Epithelial cell of esophagus (primary cell): ENCODE results near the gene NPAT.
"Not testable (repeated sequence)": the region's sequence is repeated elsewhere in the genome, so short reads cannot be mapped to it uniquely, and the experiment has no call there.

Experiments used
- DNase-seq: peaks from one replicate; pipeline ENCODE4 v3.0.0; 2010; ENCODE audit warnings: low read depth
- H3K4me3 ChIP-seq: 2 replicates; pipeline ENCODE4 v1.5.1; 2011; ENCODE audit warnings: mild to moderate bottlenecking, low read length, control low read depth
- TF ChIP-seq, protein P1 (sequence below): IDR thresholded peaks from 2 replicates; pipeline ENCODE4 v1.5.1; 2011; ENCODE audit warnings: low read depth, mild to moderate bottlenecking, low read length, control low read depth, inconsistent platforms; ENCODE audit not compliant: insufficient read depth; ENCODE audit errors: missing control alignments

NPAT gene

DNA sequence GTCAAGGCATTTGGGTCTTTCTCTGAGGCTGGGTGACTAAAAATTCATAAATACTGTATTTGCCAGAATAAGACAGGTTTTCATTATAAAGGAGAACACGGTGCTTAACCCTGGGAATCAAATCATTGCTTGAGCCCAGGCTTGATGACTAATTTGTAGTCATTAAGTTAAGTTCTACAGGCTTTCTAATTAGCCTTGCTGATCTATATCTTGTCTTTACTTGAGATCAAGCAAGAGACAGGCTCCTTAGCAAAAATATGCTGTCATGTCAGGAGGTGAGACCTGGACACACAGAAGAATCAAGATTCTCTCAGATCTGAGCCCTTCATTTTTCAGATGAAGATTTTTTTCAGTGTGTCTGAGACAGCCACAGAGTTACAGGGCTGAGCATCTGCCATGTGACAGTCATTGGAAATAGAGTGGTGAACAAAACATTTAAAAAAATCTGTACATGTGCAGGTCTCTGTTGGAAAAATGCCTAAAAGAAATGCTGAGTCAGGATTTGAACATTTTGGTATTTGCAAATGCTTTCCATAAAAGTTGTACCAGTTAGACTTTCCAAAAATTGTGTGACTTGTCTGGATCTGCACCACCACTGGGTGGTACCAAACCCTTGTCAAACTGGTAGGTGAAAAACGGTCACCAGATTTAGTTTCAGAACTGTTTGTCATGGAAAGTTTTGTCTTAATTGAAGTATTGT lies 86.4 kb downstream of the NPAT start:
- peak; percentile 42 for DNase-seq
- TF ChIP-seq, protein P1, sequence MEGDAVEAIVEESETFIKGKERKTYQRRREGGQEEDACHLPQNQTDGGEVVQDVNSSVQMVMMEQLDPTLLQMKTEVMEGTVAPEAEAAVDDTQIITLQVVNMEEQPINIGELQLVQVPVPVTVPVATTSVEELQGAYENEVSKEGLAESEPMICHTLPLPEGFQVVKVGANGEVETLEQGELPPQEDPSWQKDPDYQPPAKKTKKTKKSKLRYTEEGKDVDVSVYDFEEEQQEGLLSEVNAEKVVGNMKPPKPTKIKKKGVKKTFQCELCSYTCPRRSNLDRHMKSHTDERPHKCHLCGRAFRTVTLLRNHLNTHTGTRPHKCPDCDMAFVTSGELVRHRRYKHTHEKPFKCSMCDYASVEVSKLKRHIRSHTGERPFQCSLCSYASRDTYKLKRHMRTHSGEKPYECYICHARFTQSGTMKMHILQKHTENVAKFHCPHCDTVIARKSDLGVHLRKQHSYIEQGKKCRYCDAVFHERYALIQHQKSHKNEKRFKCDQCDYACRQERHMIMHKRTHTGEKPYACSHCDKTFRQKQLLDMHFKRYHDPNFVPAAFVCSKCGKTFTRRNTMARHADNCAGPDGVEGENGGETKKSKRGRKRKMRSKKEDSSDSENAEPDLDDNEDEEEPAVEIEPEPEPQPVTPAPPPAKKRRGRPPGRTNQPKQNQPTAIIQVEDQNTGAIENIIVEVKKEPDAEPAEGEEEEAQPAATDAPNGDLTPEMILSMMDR = peak; percentile 48
- H3K4me3 ChIP-seq = no peak overlapping the region

DNA sequence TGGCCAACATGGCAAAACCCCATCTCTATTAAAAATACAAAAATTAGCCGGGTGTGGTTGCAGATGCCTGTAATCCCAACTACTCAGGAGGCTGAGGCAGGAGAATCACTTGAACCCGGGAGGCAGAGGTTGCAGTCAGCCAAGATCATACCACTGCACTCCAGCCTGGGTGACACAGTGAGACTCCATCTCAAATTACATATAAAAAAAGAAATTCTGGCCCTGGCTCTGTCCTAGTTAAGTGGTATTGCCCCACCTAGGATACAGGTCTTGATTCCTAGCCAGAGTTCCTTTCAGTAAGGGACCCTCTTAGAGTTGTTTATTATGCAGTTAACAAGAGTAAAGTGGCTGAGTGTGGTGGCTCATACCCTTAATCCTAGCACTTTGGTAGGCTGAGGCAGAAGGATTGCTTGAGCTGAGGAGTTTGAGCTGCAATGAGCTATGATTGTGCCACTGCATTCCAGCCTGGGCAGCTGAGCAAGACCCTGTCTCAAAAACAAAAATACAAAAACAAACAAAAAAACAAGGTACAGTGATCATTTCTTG lies 89.4 kb downstream of the NPAT start:
- H3K4me3 ChIP-seq, DNase-seq: not testable (repeated sequence)

DNA sequence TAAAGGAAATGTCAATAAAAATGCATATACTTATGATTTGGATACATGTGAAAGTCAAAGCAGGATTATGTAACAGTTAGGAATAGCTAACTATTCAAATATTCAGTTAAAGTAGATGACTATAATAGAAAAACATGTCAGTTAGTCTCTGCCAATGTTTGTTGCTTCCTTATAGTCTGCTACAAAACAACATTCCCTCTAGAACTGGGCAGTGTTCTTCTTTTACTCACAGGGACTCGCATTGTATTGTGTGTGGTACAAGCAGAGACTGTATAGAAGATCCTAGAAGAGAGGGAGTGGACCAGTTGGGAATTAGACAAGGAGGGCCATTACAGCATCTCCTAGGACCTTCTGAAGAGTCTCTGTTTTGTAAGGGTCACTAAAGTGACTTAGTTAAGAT lies 90.4 kb downstream of the NPAT start:
- no peak overlapping the region for H3K4me3 ChIP-seq
- DNase-seq = peak; percentile 8
- TF ChIP-seq, protein P1 = no peak

DNA sequence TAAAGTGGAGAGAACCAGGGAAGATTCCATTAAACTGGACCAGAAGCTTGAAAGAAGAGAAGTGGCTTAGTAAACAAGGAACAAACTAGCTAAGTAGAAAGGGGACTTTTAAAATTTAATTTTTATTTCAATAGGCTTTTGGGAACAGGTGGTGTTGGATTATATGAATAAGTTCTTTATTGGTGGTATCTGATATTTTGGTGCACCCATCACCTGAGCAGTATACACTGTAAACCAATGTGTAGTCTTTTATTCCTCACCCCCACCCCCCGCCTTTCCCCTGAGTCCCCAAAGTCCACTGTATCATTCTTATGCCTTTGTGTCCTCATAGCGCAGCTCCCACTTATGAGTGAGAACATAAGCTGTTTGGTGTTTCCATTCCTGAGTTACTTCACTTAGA lies 93.7 kb downstream of the NPAT start:
- TF ChIP-seq, protein P1 = no peak
- DNase-seq = no peak
- no peak overlapping the region for H3K4me3 ChIP-seq

DNA sequence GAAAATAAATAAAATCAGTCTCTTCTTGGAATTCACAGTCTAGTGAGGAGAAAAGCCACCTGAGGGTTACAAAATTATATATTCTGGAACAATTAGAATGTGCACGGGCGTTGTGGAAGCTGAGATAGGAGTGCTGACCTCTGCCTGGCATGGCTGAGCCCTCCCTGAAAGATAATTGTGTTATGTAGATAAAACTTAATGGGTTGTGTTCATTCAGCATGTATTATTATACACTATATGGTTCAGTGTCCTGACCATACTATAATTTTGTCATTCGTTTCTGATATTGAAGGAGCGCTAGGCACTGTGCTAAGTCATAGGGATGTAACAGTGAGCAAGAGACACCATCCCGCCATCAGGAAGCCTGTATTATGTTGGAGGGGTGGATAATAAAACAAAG lies 97.3 kb downstream of the NPAT start:
- H3K4me3 ChIP-seq = no peak overlapping the region
- DNase-seq = no peak
- TF ChIP-seq, protein P1 = no peak

DNA sequence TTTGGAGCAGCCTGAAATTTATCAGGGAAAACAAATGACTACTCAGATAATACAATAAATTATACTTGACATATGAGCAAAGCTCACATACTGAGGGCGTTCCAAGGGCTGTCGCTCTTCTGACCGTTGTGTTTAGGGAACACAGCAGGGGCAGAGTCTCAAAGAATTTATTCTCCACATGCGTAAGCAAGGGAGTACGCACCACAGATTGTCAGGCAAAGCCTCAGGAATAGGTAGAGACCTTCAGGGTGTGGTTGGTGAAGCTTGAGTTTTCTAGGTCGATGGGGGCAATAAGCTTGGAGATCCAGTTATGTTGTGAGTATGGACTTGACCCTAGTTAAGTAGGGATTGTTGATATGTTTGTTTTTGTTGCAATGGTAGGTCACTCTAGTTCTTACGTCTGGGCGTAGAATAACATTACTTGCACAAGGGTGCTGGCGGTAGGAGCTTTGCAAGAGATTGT lies 100.2 kb downstream of the NPAT start:
- H3K4me3 ChIP-seq = peak overlapping the region; percentile 72
- DNase-seq = peak; percentile 17
- TF ChIP-seq, protein P1 = no peak

DNA sequence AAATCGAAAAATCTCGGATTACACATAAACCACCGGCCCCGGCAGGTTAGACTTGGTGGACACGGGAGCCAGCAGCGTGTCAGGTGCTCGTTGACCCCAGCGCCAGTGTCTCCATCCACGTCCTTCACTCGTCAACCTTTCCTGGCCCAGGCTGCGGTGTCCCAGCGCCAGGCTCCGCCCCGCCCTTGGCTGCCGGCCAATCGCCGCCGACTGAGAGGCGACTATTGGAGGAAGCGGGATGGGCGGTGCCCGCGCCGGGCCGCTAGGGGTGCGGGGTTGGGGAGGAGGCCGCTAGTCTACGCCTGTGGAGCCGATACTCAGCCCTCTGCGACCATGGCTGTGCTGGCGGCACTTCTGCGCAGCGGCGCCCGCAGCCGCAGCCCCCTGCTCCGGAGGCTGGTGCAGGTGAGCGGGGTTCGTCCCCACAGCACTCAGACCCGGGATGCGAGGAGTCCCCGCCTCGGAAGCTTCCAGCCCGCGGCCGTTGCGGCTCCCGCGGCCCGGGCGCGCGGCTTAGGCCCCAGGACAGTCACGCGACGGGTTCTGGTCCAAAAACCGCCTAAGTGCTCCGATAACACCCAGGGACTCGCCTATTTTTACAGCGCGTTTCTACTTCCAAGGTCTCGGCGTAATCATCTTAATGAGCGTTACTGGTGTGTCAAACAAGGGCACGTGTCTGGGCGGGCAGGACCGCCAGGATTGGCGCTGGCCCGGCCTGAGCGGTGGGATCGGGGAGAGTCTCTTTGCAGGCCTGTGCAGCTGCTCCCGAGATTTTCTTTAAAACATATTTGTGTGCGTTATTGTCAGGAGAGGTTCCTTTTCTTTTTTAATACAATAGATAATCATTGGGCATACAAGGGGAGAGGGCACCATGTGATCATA lies 100.9 kb downstream of the NPAT start, which contains the start of gene ACAT1:
Gene ACAT1, plus strand, starts transcription at position 294 of the 882 bp plus-strand sequence. Its CDS starts 40 bp downstream, at position 334.
- TF ChIP-seq, protein P1 = peak; percentile 16
- DNase-seq = peak; percentile 91
- H3K4me3 ChIP-seq = peak within 1 kb of the TSS; percentile 72

DNA sequence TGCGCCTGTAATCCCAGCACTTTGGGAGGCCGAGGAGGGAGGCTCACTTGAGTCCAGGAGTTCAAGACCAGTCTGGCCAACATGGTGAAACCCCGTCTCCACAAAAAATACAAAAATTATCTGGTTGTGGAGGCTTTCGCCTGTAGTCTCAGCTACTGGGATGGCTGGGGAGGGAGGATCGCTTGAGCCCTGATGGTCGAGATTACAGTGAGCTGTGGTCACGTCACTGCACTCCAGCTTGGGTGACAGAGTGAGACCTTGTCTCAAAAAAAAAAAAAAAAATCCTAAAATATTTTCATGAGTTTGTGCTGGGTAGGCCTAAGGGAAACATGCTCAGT lies 101.5 kb downstream of the NPAT start:
- H3K4me3 ChIP-seq = peak overlapping the region; percentile 72
- DNase-seq = not testable (repeated sequence)
